Keratinocyte (primary cell): ENCODE results near the gene ANKS1A.

ENCODE experiments used
- CTCF ChIP-seq, 3 experiments: IDR thresholded peaks in 1 of 3; conservative IDR thresholded peaks in 1 of 3; optimal IDR thresholded peaks in 1 of 3; 2 replicates in 2 of 3; 3 replicates in 1 of 3; pipeline versions ENCODE3 to v1.5.1; 2011; ENCODE audit warnings: low read length in 3 of 3, mild to moderate bottlenecking in 3 of 3, moderate library complexity in 2 of 3, control low read depth in 1 of 3, inconsistent platforms in 1 of 3; ENCODE audit not compliant: insufficient read depth in 2 of 3; ENCODE audit errors: extremely low read depth in 1 of 3
- EZH2 ChIP-seq: IDR thresholded peaks from one replicate; pipeline ENCODE4 v1.6.1; 2012; ENCODE audit warnings: inconsistent platforms, mild to moderate bottlenecking, low read length, moderate library complexity

GRCh38 chr6:35081426-35081851, 192.4 kb downstream of the ANKS1A start:
- TF ChIP-seq CTCF (optimal IDR thresholded peaks at IDR 0.05 in 1 of 3, IDR thresholded peaks at IDR 0.05 in 1 of 3, conservative IDR thresholded peaks at IDR 0.05 in 1 of 3; ENCODE audit: extremely low read depth in 1 of 3, insufficient read depth in 2 of 3, low read length in 3 of 3) (no peak), EZH2 (no peak)
